Panc1 (cell line): ENCODE measurements around the gene SLC10A7.

ENCODE experiments used
- CTCF ChIP-seq: fragments of 450-650 bp; IDR thresholded peaks from 2 replicates; pipeline ENCODE4 v1.5.1; 2017; ENCODE audit warnings: mild to moderate bottlenecking
- POLR2AphosphoS5 ChIP-seq: IDR thresholded peaks from 2 replicates; pipeline ENCODE4 v1.6.1; 2012; ENCODE audit warnings: mild to moderate bottlenecking, low read depth, low read length, moderate library complexity
- SIN3A ChIP-seq: IDR thresholded peaks from 2 replicates; pipeline ENCODE4 v1.6.1; 2012; ENCODE audit warnings: low read depth, mild to moderate bottlenecking, low read length, moderate library complexity, borderline replicate concordance; ENCODE audit not compliant: insufficient read depth

DNA sequence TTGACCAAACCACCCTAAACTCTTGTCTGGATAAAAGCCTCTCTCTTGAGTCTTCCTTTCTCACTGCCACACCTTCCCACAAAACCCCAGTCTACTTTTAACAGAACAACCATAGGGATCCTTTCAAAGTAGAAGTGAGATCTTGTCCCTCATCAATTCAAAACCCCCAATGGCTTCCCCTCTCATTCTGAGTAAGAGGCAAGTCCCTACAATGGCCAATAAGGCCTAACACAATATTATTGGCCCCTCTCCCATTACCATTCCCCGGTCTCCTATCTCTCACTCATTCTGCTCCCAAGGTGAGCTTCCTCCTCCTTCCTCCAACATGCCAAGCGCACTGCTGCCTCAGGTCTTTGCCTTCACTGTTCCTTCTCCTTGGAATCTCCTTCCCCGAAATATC lies 250.3 kb downstream of the SLC10A7 start:
- TF ChIP-seq CTCF (no peak), SIN3A (no peak), POLR2AphosphoS5 (no peak)
